Measurements from ENCODE around the gene VIPAS39. TPM values are rescaled to one million over a fixed set of nuclear protein-coding genes. Genes with fewer than 3 reads are reported as not detected.

VIPAS39 gene
- polyA plus RNA-seq, 1 donor (not counting 4 experiments of a cell fraction or from before 2014, with no cell fraction given) = 24.5 TPM

GRCh38 chr14:77488558-77488957 is 31.2 kb upstream of the VIPAS39 start:
- Histone ChIP-seq H3K9me3 (ENCODE audit: control insufficient read depth, low read depth, low read length) (no peaks in the 10 kb centered on the region), H3K9ac (ENCODE audit: control insufficient read depth, extremely low read depth, insufficient read depth, low read length) (no peak overlapping the region), H3K4me2 (ENCODE audit: control insufficient read depth, extremely low read depth, insufficient read depth, low read depth, low read length) (no peak overlapping the region), H3K79me2 (ENCODE audit: control insufficient read depth, insufficient read depth, low read length) (no peaks in the 10 kb centered on the region), H2AFZ (ENCODE audit: control insufficient read depth, low read length) (no peak overlapping the region), H3K4me3 (ENCODE audit: control insufficient read depth in 2 of 3, extremely low read depth in 1 of 3, insufficient read depth in 2 of 3, low read depth in 1 of 3, low read length in 3 of 3) (no peak overlapping the region), H3K9me1 (ENCODE audit: control insufficient read depth, extremely low read depth, insufficient read depth, low read length) (no peaks in the 10 kb centered on the region), H3K36me3 (ENCODE audit: control insufficient read depth in 2 of 2, extremely low read depth in 1 of 2, insufficient read depth in 2 of 2, low read length in 2 of 2) (no peaks in the 10 kb centered on the region), H3K4me1 (ENCODE audit: control insufficient read depth, extremely low read depth, insufficient read depth, low read length) (no peaks in the 10 kb centered on the region), H4K20me1 (ENCODE audit: control insufficient read depth, extremely low read depth, insufficient read depth, low read length) (no peaks in the 10 kb centered on the region), H3K27ac (ENCODE audit: control insufficient read depth, insufficient read depth, low read length) (no peak overlapping the region), H3K27me3 (ENCODE audit: control insufficient read depth, extremely low read depth, insufficient read depth, low read length) (no peaks in the 10 kb centered on the region)
- TF ChIP-seq CTCF (optimal IDR thresholded peaks at IDR 0.05 in 1 of 3, IDR thresholded peaks at IDR 0.05 in 1 of 3, conservative IDR thresholded peaks at IDR 0.05 in 1 of 3; ENCODE audit: extremely low read depth in 1 of 3, insufficient read depth in 2 of 3, low read length in 3 of 3) (no peak), EZH2 (IDR thresholded peaks at IDR 0.05; ENCODE audit: low read length) (no peak)
- FAIRE-seq = no peak
- dilution Hi-C loops (cut with MboI; ENCODE audit: extremely low pct_ligation_motif_present, low sequenced_read_pairs) = no loop called here
- DNase-seq (ENCODE audit: low read depth, low spot score) = no peak

- dilution Hi-C loops (cut with MboI; ENCODE audit: extremely low pct_ligation_motif_present, low sequenced_read_pairs) = no loop called here
- Histone ChIP-seq H3K4me1 (ENCODE audit: control insufficient read depth, extremely low read depth, insufficient read depth, low read length) (no peaks in the 10 kb centered on the region), H3K9me1 (ENCODE audit: control insufficient read depth, extremely low read depth, insufficient read depth, low read length) (no peaks in the 10 kb centered on the region), H3K4me3 (ENCODE audit: control insufficient read depth in 2 of 3, extremely low read depth in 1 of 3, insufficient read depth in 2 of 3, low read depth in 1 of 3, low read length in 3 of 3) (no peak overlapping the region), H3K79me2 (ENCODE audit: control insufficient read depth, insufficient read depth, low read length) (no peaks in the 10 kb centered on the region), H4K20me1 (ENCODE audit: control insufficient read depth, extremely low read depth, insufficient read depth, low read length) (no peaks in the 10 kb centered on the region), H3K9me3 (ENCODE audit: control insufficient read depth, low read depth, low read length) (no peaks in the 10 kb centered on the region), H3K4me2 (ENCODE audit: control insufficient read depth, extremely low read depth, insufficient read depth, low read depth, low read length) (no peak overlapping the region), H2AFZ (ENCODE audit: control insufficient read depth, low read length) (no peak overlapping the region), H3K36me3 (ENCODE audit: control insufficient read depth in 2 of 2, extremely low read depth in 1 of 2, insufficient read depth in 2 of 2, low read length in 2 of 2) (no peaks in the 10 kb centered on the region), H3K27ac (ENCODE audit: control insufficient read depth, insufficient read depth, low read length) (no peak overlapping the region), H3K9ac (ENCODE audit: control insufficient read depth, extremely low read depth, insufficient read depth, low read length) (no peak overlapping the region), H3K27me3 (ENCODE audit: control insufficient read depth, extremely low read depth, insufficient read depth, low read length) (no peaks in the 10 kb centered on the region)
- TF ChIP-seq CTCF (optimal IDR thresholded peaks at IDR 0.05 in 1 of 3, IDR thresholded peaks at IDR 0.05 in 1 of 3, conservative IDR thresholded peaks at IDR 0.05 in 1 of 3; ENCODE audit: extremely low read depth in 1 of 3, insufficient read depth in 2 of 3, low read length in 3 of 3) = no peak
- TF ChIP-seq EZH2 (IDR thresholded peaks at IDR 0.05; ENCODE audit: low read length) = no peak
- no peak for FAIRE-seq
- DNase-seq (ENCODE audit: low read depth, low spot score) = no peak
Observed at GRCh38 chr14:77485901-77486678, 28.7 kb upstream of the VIPAS39 start.

Data from keratinocyte (primary cell).